HCT116 (cell line): ENCODE measurements around the gene TMEM229A. TPM values are rescaled to one million over a fixed set of nuclear protein-coding genes. Genes with fewer than 3 reads are reported as not detected.

Experiments
- ATAC-seq: fragments of 200-7000 bp; cut with Tn5 transposase; 2 replicates; pipeline ENCODE4 v1.9.1; 2020; ENCODE audit warnings: mild to moderate bottlenecking, moderate library complexity
- BruUV-seq: library from RNA; stranded (reverse); fragments of 400-500 nt; replicated peaks from 2 replicates; lab custom pipeline; 2021; lab: Mats Ljungman, UMichigan
- CTCF ChIA-PET: fragments of 300-600 bp; sonication (Branson Sonifier 250); formaldehyde crosslinking; loops from one replicate; lab custom pipeline; 2021; ENCODE audit warnings: antibody characterized with exemption; lab: Charles Lee
- POLR2A ChIA-PET: fragments of 300-600, 350-600 bp; sonication (Branson Sonifier 250); formaldehyde crosslinking; loops from one replicate; lab custom pipeline; 2021; ENCODE audit warnings: antibody characterized with exemption; lab: Charles Lee
- RAD21 ChIA-PET, 2 experiments: fragments of 300-600 bp; sonication (Branson Sonifier 250); formaldehyde crosslinking; loops; one replicate each; lab custom pipeline; 2023; ENCODE audit warnings: low total read pairs in 2 of 2; ENCODE audit not compliant: uncharacterized antibody in 2 of 2, unreplicated experiment in 2 of 2, low non-redundant PET in 1 of 2; lab: Charles Lee
- DNase-seq: peaks from one replicate; pipeline ENCODE4 v3.0.0-alpha.2; 2010; ENCODE audit warnings: low read depth, low spot score
- H2AFZ ChIP-seq: fragments of 200-600 bp; shearing (Covaris generic), sonication (generic); 2 replicates; pipeline ENCODE4 v1.6.1; 2017; ENCODE audit warnings: low read depth, mixed run types, mixed read lengths, antibody characterized with exemption, low read length; ENCODE audit not compliant: poor library complexity, severe bottlenecking
- H3K27ac ChIP-seq: 2 replicates; pipeline ENCODE4 v1.5.1; 2012; ENCODE audit warnings: low read depth, low read length
- H3K27me3 ChIP-seq: fragments of 200-600 bp; sonication (generic); 2 replicates; pipeline ENCODE4 v1.6.1; 2016; ENCODE audit warnings: mixed run types, low read length, mixed read lengths; ENCODE audit not compliant: insufficient read depth
- H3K36me3 ChIP-seq, 2 experiments: fragments of 200-500 bp in 1 of 2; fragments of 200-600 bp in 1 of 2; sonication (Bioruptor generic) in 1 of 2; sonication (generic) in 1 of 2; 2 replicates each; pipeline versions ENCODE4 v1.5.1 to v1.6.1; 2014 to 2016; ENCODE audit warnings: low read length in 2 of 2, inconsistent platforms in 1 of 2, mixed read lengths in 1 of 2, mixed run types in 1 of 2; ENCODE audit not compliant: insufficient read depth in 2 of 2, control insufficient read depth in 1 of 2
- H3K4me1 ChIP-seq, 2 experiments: fragments of 200-600 bp in 1 of 2; sonication (generic) in 1 of 2; 2 replicates each; pipeline versions ENCODE4 v1.5.1 to v1.6.1; 2012 to 2017; ENCODE audit warnings: low read length in 2 of 2, inconsistent platforms in 1 of 2, mild to moderate bottlenecking in 1 of 2, mixed read lengths in 1 of 2, mixed run types in 1 of 2, moderate library complexity in 1 of 2; ENCODE audit not compliant: insufficient read depth in 2 of 2, control insufficient read depth in 1 of 2
- H3K4me2 ChIP-seq: fragments of 200-600 bp; sonication (generic); 2 replicates; pipeline ENCODE4 v1.6.1; 2017; ENCODE audit warnings: mixed run types, low read length, mixed read lengths
- H3K4me3 ChIP-seq, 2 experiments: fragments of 200-600 bp in 1 of 2; sonication (generic) in 1 of 2; replicated peaks in 1 of 2; 2 replicates each; pipeline ENCODE4 v1.5.1; 2011 to 2016; ENCODE audit warnings: low read length in 2 of 2, control low read depth in 1 of 2, low read depth in 1 of 2, mild to moderate bottlenecking in 1 of 2, mixed read lengths in 1 of 2, mixed run types in 1 of 2
- H3K79me2 ChIP-seq: fragments of 200-600 bp; sonication (generic); 2 replicates; pipeline ENCODE4 v1.6.1; 2017; ENCODE audit warnings: mild to moderate bottlenecking, mixed run types, low read length, moderate library complexity, mixed read lengths; ENCODE audit not compliant: insufficient read depth
- H3K9ac ChIP-seq: fragments of 200-600 bp; sonication (generic); 2 replicates; pipeline ENCODE4 v1.6.1; 2016; ENCODE audit warnings: low read length, mixed read lengths
- H3K9me2 ChIP-seq: fragments of 200-600 bp; sonication (generic), shearing (Covaris generic); 2 replicates; pipeline ENCODE4 v1.6.1; 2017; ENCODE audit warnings: mixed run types, mild to moderate bottlenecking, moderate library complexity; ENCODE audit not compliant: insufficient read depth
- H3K9me3 ChIP-seq, 2 experiments: fragments of 200-500 bp in 1 of 2; fragments of 200-600 bp in 1 of 2; sonication (Bioruptor generic) in 1 of 2; sonication (generic) in 1 of 2; 2 replicates each; pipeline ENCODE4 v1.6.1; 2014 to 2017; ENCODE audit warnings: low read length in 2 of 2, mixed read lengths in 2 of 2, inconsistent platforms in 1 of 2, low read depth in 1 of 2, mild to moderate bottlenecking in 1 of 2, mixed run types in 1 of 2, moderate library complexity in 1 of 2; ENCODE audit not compliant: control insufficient read depth in 1 of 2, insufficient read depth in 1 of 2
- H4K20me1 ChIP-seq: fragments of 200-600 bp; sonication (generic), shearing (Covaris generic); 2 replicates; pipeline ENCODE4 v1.6.1; 2017; ENCODE audit warnings: mixed run types, mild to moderate bottlenecking, moderate library complexity; ENCODE audit not compliant: insufficient read depth
- ELF1 ChIP-seq: IDR thresholded peaks from 2 replicates; pipeline ENCODE4 v1.6.1; 2012; ENCODE audit warnings: low read depth, borderline replicate concordance
- EZH2 ChIP-seq: fragments of 200-600 bp; sonication (generic); IDR thresholded peaks from 2 replicates; pipeline ENCODE4 v1.6.1; 2017; ENCODE audit warnings: antibody characterized with exemption, mixed run types
- FOSL1 ChIP-seq: IDR thresholded peaks from 2 replicates; pipeline ENCODE4 v1.6.1; 2012; ENCODE audit warnings: low read depth
- JUND ChIP-seq: IDR thresholded peaks from 2 replicates; pipeline ENCODE4 v1.6.1; 2012
- POLR2AphosphoS5 ChIP-seq: IDR thresholded peaks from 2 replicates; pipeline ENCODE4 v1.6.1; 2011; ENCODE audit warnings: mild to moderate bottlenecking, low read depth, low read length, moderate library complexity
- RAD21 ChIP-seq: IDR thresholded peaks from 2 replicates; pipeline ENCODE4 v1.6.1; 2012; ENCODE audit warnings: low read depth, mild to moderate bottlenecking
- SIN3A ChIP-seq: IDR thresholded peaks from 2 replicates; pipeline ENCODE4 v1.6.1; 2012; ENCODE audit warnings: low read depth
- SP1 ChIP-seq: IDR thresholded peaks from 2 replicates; pipeline ENCODE4 v1.6.1; 2012; ENCODE audit warnings: low read depth
- YY1 ChIP-seq: IDR thresholded peaks from 2 replicates; pipeline ENCODE4 v1.6.1; 2011; ENCODE audit warnings: low read length, low read depth, moderate library complexity, mild to moderate bottlenecking; ENCODE audit not compliant: insufficient replicate concordance; ENCODE audit errors: extremely low read depth
- ZNF274 ChIP-seq: fragments of 200-500 bp; sonication (Bioruptor generic); IDR thresholded peaks from 2 replicates; pipeline ENCODE4 v1.6.1; 2014; ENCODE audit warnings: mild to moderate bottlenecking, low read depth, low read length, inconsistent platforms
- intact Hi-C: fragments of 100-400 bp; cut with micrococcal nuclease; formaldehyde crosslinking; loops from 2 replicates; pipeline ENCODE4 v1.10.0; 2022
- total RNA-seq: library from RNA; stranded (reverse); gene quantifications from one replicate; pipeline ENCODE4 v1.2.1, GENCODE V29; 2021; ENCODE audit not compliant: unreplicated experiment
- TF ChIP-seq, protein P1 (sequence below), 3 experiments: fragments of 200-600 bp in 1 of 3; sonication (generic) in 1 of 3; IDR thresholded peaks in 2 of 3; conservative IDR thresholded peaks in 1 of 3; 2 replicates each; pipeline ENCODE4 v1.5.1; 2012 to 2017; ENCODE audit warnings: low read depth in 2 of 3, low read length in 2 of 3, antibody characterized with exemption in 1 of 3, borderline replicate concordance in 1 of 3, control low read depth in 1 of 3, mild to moderate bottlenecking in 1 of 3, mixed read lengths in 1 of 3, mixed run types in 1 of 3, moderate library complexity in 1 of 3; ENCODE audit not compliant: insufficient read depth in 1 of 3
- TF ChIP-seq, protein P2 (sequence below): IDR thresholded peaks from 2 replicates; pipeline ENCODE4 v1.6.1; 2012; ENCODE audit warnings: low read depth
- TF ChIP-seq, protein P3 (sequence below): IDR thresholded peaks from 2 replicates; pipeline ENCODE4 v1.6.1; 2012
- TF ChIP-seq, protein P4 (sequence below): IDR thresholded peaks from 2 replicates; pipeline ENCODE4 v1.6.1; 2012

TMEM229A gene
- total RNA-seq, 1 experiment from 2014 or later = not detected

- TF ChIP-seq JUND = no peak
- TF ChIP-seq EZH2 = no peak
- TF ChIP-seq FOSL1 = no peak
- TF ChIP-seq RAD21 = no peak
- TF ChIP-seq, all 23 proteins: peak for 0
- ChIA-PET RAD21 (no interaction called here), POLR2A (no interaction called here), CTCF (no interaction called here)
- no TSS peak for BruUV-seq
- no peaks in the 10 kb centered on the region for H3K9me3 ChIP-seq
- DNase-seq (no peak), ATAC-seq (no peak)
- H2AFZ ChIP-seq = no peak overlapping the region
- no peaks in the 10 kb centered on the region for H3K9me2 ChIP-seq
- no peaks in the 10 kb centered on the region for H3K4me1 ChIP-seq
- H3K27me3 ChIP-seq = no peaks in the 10 kb centered on the region
- H3K79me2 ChIP-seq = no peaks in the 10 kb centered on the region
- H4K20me1 ChIP-seq = no peaks in the 10 kb centered on the region
- H3K36me3 ChIP-seq = no peaks in the 10 kb centered on the region
- no peak overlapping the region for H3K27ac ChIP-seq
- intact Hi-C loops = no loop called here
- H3K4me2 ChIP-seq = no peak overlapping the region
- H3K9ac ChIP-seq = no peak overlapping the region
- H3K4me3 ChIP-seq = no peak overlapping the region
These were observed 27.7 kb upstream of the TMEM229A start for GRCh38 chr7:124060528-124060927.

GRCh38 chr7:124059375-124059774 lies 26.5 kb upstream of the TMEM229A start:
- H3K9ac ChIP-seq = no peak overlapping the region
- no peaks in the 10 kb centered on the region for H3K9me2 ChIP-seq
- H3K27ac ChIP-seq = no peak overlapping the region
- ChIA-PET RAD21 (no interaction called here), CTCF (no interaction called here), POLR2A (no interaction called here)
- ATAC-seq (no peak), DNase-seq (no peak)
- H4K20me1 ChIP-seq = no peaks in the 10 kb centered on the region
- H3K4me1 ChIP-seq = no peaks in the 10 kb centered on the region
- no peaks in the 10 kb centered on the region for H3K9me3 ChIP-seq
- no peaks in the 10 kb centered on the region for H3K79me2 ChIP-seq
- intact Hi-C loops = no loop called here
- no peak overlapping the region for H3K4me2 ChIP-seq
- H3K27me3 ChIP-seq = no peaks in the 10 kb centered on the region
- no peaks in the 10 kb centered on the region for H3K36me3 ChIP-seq
- BruUV-seq = no TSS peak
- no peak overlapping the region for H3K4me3 ChIP-seq
- no peak overlapping the region for H2AFZ ChIP-seq
- TF ChIP-seq FOSL1 (no peak), POLR2AphosphoS5 (no peak), EZH2 (no peak), JUND (no peak), YY1 (no peak), ELF1 (no peak), SP1 (no peak), SIN3A (no peak), ZNF274 (no peak)
- TF ChIP-seq, protein P1, sequence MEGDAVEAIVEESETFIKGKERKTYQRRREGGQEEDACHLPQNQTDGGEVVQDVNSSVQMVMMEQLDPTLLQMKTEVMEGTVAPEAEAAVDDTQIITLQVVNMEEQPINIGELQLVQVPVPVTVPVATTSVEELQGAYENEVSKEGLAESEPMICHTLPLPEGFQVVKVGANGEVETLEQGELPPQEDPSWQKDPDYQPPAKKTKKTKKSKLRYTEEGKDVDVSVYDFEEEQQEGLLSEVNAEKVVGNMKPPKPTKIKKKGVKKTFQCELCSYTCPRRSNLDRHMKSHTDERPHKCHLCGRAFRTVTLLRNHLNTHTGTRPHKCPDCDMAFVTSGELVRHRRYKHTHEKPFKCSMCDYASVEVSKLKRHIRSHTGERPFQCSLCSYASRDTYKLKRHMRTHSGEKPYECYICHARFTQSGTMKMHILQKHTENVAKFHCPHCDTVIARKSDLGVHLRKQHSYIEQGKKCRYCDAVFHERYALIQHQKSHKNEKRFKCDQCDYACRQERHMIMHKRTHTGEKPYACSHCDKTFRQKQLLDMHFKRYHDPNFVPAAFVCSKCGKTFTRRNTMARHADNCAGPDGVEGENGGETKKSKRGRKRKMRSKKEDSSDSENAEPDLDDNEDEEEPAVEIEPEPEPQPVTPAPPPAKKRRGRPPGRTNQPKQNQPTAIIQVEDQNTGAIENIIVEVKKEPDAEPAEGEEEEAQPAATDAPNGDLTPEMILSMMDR (IDR thresholded peaks at IDR 0.05 in 2 of 3, conservative IDR thresholded peaks at IDR 0.05 in 1 of 3; ENCODE audit: borderline replicate concordance in 1 of 3, insufficient read depth in 1 of 3, low read depth in 2 of 3, low read length in 2 of 3) = no peak
- TF ChIP-seq, protein P2, sequence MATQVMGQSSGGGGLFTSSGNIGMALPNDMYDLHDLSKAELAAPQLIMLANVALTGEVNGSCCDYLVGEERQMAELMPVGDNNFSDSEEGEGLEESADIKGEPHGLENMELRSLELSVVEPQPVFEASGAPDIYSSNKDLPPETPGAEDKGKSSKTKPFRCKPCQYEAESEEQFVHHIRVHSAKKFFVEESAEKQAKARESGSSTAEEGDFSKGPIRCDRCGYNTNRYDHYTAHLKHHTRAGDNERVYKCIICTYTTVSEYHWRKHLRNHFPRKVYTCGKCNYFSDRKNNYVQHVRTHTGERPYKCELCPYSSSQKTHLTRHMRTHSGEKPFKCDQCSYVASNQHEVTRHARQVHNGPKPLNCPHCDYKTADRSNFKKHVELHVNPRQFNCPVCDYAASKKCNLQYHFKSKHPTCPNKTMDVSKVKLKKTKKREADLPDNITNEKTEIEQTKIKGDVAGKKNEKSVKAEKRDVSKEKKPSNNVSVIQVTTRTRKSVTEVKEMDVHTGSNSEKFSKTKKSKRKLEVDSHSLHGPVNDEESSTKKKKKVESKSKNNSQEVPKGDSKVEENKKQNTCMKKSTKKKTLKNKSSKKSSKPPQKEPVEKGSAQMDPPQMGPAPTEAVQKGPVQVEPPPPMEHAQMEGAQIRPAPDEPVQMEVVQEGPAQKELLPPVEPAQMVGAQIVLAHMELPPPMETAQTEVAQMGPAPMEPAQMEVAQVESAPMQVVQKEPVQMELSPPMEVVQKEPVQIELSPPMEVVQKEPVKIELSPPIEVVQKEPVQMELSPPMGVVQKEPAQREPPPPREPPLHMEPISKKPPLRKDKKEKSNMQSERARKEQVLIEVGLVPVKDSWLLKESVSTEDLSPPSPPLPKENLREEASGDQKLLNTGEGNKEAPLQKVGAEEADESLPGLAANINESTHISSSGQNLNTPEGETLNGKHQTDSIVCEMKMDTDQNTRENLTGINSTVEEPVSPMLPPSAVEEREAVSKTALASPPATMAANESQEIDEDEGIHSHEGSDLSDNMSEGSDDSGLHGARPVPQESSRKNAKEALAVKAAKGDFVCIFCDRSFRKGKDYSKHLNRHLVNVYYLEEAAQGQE = no peak
- TF ChIP-seq, protein P3, sequence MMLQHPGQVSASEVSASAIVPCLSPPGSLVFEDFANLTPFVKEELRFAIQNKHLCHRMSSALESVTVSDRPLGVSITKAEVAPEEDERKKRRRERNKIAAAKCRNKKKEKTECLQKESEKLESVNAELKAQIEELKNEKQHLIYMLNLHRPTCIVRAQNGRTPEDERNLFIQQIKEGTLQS = no peak
- TF ChIP-seq, protein P4, sequence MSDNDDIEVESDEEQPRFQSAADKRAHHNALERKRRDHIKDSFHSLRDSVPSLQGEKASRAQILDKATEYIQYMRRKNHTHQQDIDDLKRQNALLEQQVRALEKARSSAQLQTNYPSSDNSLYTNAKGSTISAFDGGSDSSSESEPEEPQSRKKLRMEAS = no peak
